Activated CD4-positive, alpha-beta T cell treated with anti-CD3 and anti-CD28 coated beads, Interleukin-2, amount 50 U/mL, for 16 hours (primary cell): ENCODE data around the gene WASHC2A.
"Not testable (repeated sequence)": the region's sequence is repeated elsewhere in the genome, so short reads cannot be mapped to it uniquely, and the experiment has no call there.

ENCODE experiments used
- DNase-seq: peaks from one replicate; pipeline ENCODE4 v3.0.0-alpha.2; 2020

WASHC2A gene

GRCh38 chr10:50165038-50165437 lies 97.3 kb downstream of the WASHC2A start:
- DNase-seq = not testable (repeated sequence)

- DNase-seq = not testable (repeated sequence)
Measured at GRCh38 chr10:50167833-50168232, 100.1 kb downstream of the WASHC2A start.

GRCh38 chr10:50169506-50169905 lies 101.8 kb downstream of the WASHC2A start:
- DNase-seq = not testable (repeated sequence)

GRCh38 chr10:50174788-50175525 lies 107.2 kb downstream of the WASHC2A start:
- not testable (repeated sequence) for DNase-seq
